ENCODE measurements around the gene SYNGR1.
"Not testable (repeated sequence)": the region's sequence is repeated elsewhere in the genome, so short reads cannot be mapped to it uniquely, and the experiment has no call there.

Gene SYNGR1

DNA sequence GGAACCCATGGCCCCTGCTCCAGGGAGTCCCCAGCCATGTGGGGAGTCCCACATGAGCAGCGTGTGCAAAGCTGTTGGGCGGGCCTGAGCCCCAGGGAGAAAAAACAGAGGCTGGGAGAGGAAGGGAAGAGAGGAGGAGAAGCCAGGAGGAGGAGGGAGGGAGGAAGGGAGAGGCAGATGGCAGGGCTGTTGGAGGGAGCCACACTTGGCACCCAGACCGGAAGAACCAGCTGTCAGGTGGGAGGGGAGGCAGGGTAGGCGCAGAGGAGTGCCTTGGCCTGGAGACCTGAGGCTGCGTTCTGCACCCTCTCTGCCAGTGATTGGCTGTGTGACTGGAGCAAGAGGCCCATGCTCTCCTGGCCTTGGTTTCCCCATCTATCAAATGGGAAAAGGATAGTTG lies 6.7 kb downstream of the SYNGR1 start:
- Histone ChIP-seq H3K4me2 (ENCODE audit: low read length) (no peak overlapping the region), H4K20me1 (ENCODE audit: insufficient read depth, low read length) (peaks cover 16% of the 10 kb centered on the region; the same call in 1 of the 2 replicates), H3K36me3 (replicated peaks; ENCODE audit: low read depth, low read length) (peaks cover 3% of the 10 kb centered on the region), H3K79me2 (ENCODE audit: low read length) (peaks cover 20% of the 10 kb centered on the region), H3K27me3 (ENCODE audit: low read depth, low read length) (no peaks in the 10 kb centered on the region), H3K4me3 (ENCODE audit: low read length) (no peak overlapping the region), H3K9me3 (ENCODE audit: insufficient read depth, low read length) (no peaks in the 10 kb centered on the region), H3K9ac (ENCODE audit: low read length) (no peak overlapping the region), H2AFZ (ENCODE audit: low read depth, low read length) (no peak overlapping the region), H3K4me1 (ENCODE audit: low read length) (peaks cover 8% of the 10 kb centered on the region), H3K27ac (ENCODE audit: low read length) (no peak overlapping the region)
- TF ChIP-seq EZH2phosphoT487 (IDR thresholded peaks at IDR 0.05; ENCODE audit: low read depth) = no peak
- TF ChIP-seq, protein P1, sequence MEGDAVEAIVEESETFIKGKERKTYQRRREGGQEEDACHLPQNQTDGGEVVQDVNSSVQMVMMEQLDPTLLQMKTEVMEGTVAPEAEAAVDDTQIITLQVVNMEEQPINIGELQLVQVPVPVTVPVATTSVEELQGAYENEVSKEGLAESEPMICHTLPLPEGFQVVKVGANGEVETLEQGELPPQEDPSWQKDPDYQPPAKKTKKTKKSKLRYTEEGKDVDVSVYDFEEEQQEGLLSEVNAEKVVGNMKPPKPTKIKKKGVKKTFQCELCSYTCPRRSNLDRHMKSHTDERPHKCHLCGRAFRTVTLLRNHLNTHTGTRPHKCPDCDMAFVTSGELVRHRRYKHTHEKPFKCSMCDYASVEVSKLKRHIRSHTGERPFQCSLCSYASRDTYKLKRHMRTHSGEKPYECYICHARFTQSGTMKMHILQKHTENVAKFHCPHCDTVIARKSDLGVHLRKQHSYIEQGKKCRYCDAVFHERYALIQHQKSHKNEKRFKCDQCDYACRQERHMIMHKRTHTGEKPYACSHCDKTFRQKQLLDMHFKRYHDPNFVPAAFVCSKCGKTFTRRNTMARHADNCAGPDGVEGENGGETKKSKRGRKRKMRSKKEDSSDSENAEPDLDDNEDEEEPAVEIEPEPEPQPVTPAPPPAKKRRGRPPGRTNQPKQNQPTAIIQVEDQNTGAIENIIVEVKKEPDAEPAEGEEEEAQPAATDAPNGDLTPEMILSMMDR (IDR thresholded peaks at IDR 0.05; ENCODE audit: low read depth, low read length) = no peak

DNA sequence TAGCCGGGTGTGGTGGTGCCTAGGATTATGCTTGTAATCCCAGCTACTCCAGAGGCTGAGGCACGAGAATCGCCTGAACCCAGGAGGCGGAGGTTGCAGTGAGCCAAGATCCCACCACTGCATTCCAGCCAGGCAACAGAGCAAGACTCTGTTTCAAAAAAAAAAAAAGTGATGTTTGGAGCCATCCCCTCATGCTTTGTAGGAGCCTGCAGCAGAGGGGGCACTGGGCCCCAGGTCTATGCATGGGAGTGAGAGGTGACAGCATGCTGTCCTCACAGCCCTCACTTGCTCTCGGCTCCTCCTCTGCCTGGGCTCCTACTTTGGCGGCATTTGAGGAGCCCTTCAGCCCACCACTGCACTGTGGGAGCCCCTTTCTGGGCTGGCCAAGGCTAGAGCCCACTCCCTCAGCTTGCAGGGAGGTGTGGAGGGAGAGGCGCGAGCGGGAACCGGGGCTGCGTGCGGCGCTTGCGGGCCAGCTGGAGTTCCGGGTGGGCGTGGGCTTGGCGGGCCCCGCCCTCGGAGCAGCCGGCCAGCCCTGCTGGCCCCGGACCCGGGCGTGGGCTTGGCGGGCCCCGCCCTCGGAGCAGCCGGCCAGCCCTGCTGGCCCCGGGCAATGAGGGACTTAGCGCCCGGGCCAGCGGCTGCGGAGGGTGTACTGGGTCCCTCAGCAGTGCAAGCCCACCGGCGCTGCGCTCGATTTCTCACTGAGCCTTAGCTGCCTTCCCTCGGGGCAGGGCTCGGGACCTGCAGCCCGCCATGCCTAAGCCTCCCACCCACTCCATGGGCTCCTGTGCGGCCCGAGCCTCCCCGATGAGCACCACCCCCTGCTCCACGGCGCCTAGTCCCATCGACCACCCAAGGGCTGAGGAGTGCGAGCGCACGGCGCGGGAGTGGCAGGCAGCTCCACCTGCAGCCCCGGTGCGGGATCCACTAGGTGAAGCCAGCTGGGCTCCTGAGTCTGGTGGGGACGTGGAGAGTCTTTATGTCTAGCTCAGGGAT lies 7.6 kb downstream of the SYNGR1 start:
- H3K4me3 ChIP-seq (ENCODE audit: low read length); H2AFZ ChIP-seq (ENCODE audit: low read depth, low read length); H3K4me1 ChIP-seq (ENCODE audit: low read length); H3K4me2 ChIP-seq (ENCODE audit: low read length); H3K9me3 ChIP-seq (ENCODE audit: insufficient read depth, low read length); H3K9ac ChIP-seq (ENCODE audit: low read length); H3K36me3 ChIP-seq (replicated peaks; ENCODE audit: low read depth, low read length); H3K27me3 ChIP-seq (ENCODE audit: low read depth, low read length); H3K27ac ChIP-seq (ENCODE audit: low read length): not testable (repeated sequence)
- peaks cover 15% of the 10 kb centered on the region; the same call in 1 of the 2 replicates for H3K79me2 ChIP-seq (ENCODE audit: low read length)
- H4K20me1 ChIP-seq (ENCODE audit: insufficient read depth, low read length) = peaks cover 11% of the 10 kb centered on the region; the same call in 1 of the 2 replicates

DNA sequence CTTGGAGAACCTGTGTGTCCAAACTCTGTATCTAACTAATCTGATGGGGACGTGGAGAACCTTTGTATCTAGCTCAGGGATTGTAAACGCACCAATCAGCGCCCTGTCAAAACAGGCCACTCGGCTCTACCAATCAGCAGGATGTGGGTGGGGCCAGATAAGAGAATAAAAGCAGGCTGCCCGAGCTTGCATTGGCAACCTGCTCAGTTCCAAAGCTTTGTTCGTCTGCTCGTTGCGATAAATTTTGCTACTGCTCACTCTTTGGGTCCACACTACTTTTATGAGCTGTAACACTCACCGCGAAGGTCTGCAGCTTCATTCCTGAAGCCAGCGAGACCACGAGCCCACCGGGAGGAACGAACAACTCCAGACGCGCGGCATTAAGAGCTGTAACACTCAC lies 8.4 kb downstream of the SYNGR1 start:
- H3K9me3 ChIP-seq (ENCODE audit: insufficient read depth, low read length); H3K4me3 ChIP-seq (ENCODE audit: low read length); H4K20me1 ChIP-seq (ENCODE audit: insufficient read depth, low read length); H3K27ac ChIP-seq (ENCODE audit: low read length); H3K4me2 ChIP-seq (ENCODE audit: low read length); H3K4me1 ChIP-seq (ENCODE audit: low read length); H3K36me3 ChIP-seq (replicated peaks; ENCODE audit: low read depth, low read length); H2AFZ ChIP-seq (ENCODE audit: low read depth, low read length); H3K27me3 ChIP-seq (ENCODE audit: low read depth, low read length); H3K9ac ChIP-seq (ENCODE audit: low read length): not testable (repeated sequence)
- peaks cover 13% of the 10 kb centered on the region; the same call in 1 of the 2 replicates for H3K79me2 ChIP-seq (ENCODE audit: low read length)

DNA sequence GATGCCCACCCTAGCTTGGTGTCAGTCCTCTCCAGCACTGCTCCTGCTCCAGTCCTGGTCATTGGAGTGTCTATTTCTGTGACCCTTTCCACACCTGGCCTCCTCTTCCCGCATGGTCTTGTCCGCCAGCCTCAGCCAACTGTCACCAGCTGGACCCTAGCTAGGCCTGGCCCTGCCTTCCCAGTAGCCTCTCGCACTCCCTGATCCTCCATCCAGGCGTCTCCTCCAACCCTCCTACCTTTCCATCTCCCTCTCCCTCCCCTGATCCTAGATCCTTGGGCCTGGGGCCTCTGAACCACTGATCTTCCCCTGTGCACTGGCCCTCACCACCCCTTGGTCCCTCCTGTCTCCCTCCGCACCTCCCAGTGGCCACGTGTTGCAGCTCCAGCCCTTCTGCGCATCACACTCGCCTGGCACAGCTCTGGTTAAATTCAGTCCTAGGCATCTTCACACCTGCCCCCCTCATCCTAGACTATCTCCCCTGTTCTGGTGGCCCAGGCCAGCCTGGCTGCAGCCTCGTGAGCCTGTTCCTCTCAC lies 9.9 kb downstream of the SYNGR1 start:
- Histone ChIP-seq H3K27ac (ENCODE audit: low read length) (no peak overlapping the region), H3K27me3 (ENCODE audit: low read depth, low read length) (no peaks in the 10 kb centered on the region), H3K9ac (ENCODE audit: low read length) (no peak overlapping the region), H3K4me3 (ENCODE audit: low read length) (no peak overlapping the region), H3K79me2 (ENCODE audit: low read length) (peaks cover 9% of the 10 kb centered on the region; the same call in 1 of the 2 replicates), H3K9me3 (ENCODE audit: insufficient read depth, low read length) (no peaks in the 10 kb centered on the region), H4K20me1 (ENCODE audit: insufficient read depth, low read length) (peaks cover 14% of the 10 kb centered on the region), H2AFZ (ENCODE audit: low read depth, low read length) (no peak overlapping the region), H3K36me3 (replicated peaks; ENCODE audit: low read depth, low read length) (peaks cover 3% of the 10 kb centered on the region), H3K4me2 (ENCODE audit: low read length) (no peak overlapping the region), H3K4me1 (ENCODE audit: low read length) (peaks cover 1% of the 10 kb centered on the region; the same call in 1 of the 2 replicates)
- TF ChIP-seq, protein P1 (IDR thresholded peaks at IDR 0.05; ENCODE audit: low read depth, low read length) = no peak
- no peak for TF ChIP-seq EZH2phosphoT487 (IDR thresholded peaks at IDR 0.05; ENCODE audit: low read depth)

DNA sequence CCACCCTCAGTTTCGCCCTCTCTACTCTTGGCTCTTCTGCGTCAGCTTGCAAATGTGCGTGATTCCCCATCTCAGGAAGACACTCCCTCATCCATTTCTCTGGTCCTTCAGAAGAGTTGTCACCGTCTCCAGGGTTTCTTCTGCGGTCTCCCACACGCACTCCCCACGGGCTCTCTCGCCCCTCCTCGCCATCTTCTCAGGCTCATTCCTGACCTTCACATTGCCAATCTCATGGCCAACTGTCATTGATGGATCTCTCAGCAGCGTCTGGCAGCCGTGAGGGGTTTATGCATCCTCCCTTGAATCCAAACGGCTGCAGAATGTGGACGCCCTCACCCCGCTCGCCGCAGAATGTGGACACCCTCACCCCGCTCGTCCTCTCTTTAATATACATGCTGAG lies 10.5 kb downstream of the SYNGR1 start:
- no peak overlapping the region for H3K27ac ChIP-seq (ENCODE audit: low read length)
- H3K4me2 ChIP-seq (ENCODE audit: low read length) = no peak overlapping the region
- H3K9me3 ChIP-seq (ENCODE audit: insufficient read depth, low read length) = no peaks in the 10 kb centered on the region
- no peak overlapping the region for H3K4me3 ChIP-seq (ENCODE audit: low read length)
- H3K27me3 ChIP-seq (ENCODE audit: low read depth, low read length) = no peaks in the 10 kb centered on the region
- H3K9ac ChIP-seq (ENCODE audit: low read length) = no peak overlapping the region
- TF ChIP-seq EZH2phosphoT487 (IDR thresholded peaks at IDR 0.05; ENCODE audit: low read depth) = no peak
- TF ChIP-seq, protein P1 (IDR thresholded peaks at IDR 0.05; ENCODE audit: low read depth, low read length) = no peak
- H3K79me2 ChIP-seq (ENCODE audit: low read length) = peaks cover 5% of the 10 kb centered on the region; the same call in 1 of the 2 replicates
- H2AFZ ChIP-seq (ENCODE audit: low read depth, low read length) = no peak overlapping the region
- peaks cover 3% of the 10 kb centered on the region for H3K36me3 ChIP-seq (replicated peaks; ENCODE audit: low read depth, low read length)
- peaks cover 6% of the 10 kb centered on the region for H3K4me1 ChIP-seq (ENCODE audit: low read length)
- H4K20me1 ChIP-seq (ENCODE audit: insufficient read depth, low read length) = peaks cover 10% of the 10 kb centered on the region

Measured in OCI-LY3 (cell line).